CD4-positive, alpha-beta T cell treated with Interleukin-15 for 1 hour (primary cell): ENCODE results near the gene PAAF1.
"Not testable (repeated sequence)": the region's sequence is repeated elsewhere in the genome, so short reads cannot be mapped to it uniquely, and the experiment has no call there.

ENCODE experiments used
- DNase-seq: peaks from one replicate; pipeline ENCODE4 v3.0.0-alpha.2; 2020

Gene PAAF1, protein sequence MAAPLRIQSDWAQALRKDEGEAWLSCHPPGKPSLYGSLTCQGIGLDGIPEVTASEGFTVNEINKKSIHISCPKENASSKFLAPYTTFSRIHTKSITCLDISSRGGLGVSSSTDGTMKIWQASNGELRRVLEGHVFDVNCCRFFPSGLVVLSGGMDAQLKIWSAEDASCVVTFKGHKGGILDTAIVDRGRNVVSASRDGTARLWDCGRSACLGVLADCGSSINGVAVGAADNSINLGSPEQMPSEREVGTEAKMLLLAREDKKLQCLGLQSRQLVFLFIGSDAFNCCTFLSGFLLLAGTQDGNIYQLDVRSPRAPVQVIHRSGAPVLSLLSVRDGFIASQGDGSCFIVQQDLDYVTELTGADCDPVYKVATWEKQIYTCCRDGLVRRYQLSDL

GRCh38 chr11:73876424-73877310 is at the start of gene PAAF1, which contains the start of gene COA4:
Gene PAAF1, plus strand, starts transcription at chr11:73876999. Its CDS starts 23 bp downstream, at chr11:73877022.
Gene COA4, minus strand, starts transcription at chr11:73876846. Its CDS starts 3,468 bp downstream, at chr11:73873378.
- peak; percentile 93 for DNase-seq

DNA sequence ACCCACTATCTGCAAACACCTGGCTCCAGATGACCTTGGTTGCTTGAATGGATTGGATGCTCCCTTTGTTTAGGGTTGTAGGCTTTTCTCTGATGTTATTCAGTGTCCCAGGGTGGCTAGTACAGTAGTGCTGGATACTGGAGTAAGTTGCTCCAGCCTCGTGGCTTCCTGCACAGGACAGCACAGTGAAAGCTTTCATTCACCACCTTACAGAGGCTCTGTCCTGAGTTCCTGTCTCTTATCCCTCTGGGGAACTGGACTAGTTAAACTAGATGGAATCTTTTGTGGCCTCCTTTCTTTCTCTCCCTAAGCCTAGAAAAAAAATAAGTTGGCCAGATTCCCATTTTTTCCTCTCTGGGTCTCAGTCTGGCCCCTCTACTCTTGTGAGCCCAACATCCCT is 46.5 kb upstream of the PAAF1 start:
- no peak for DNase-seq

- no peak for DNase-seq
Observed at GRCh38 chr11:73833067-73833466, 43.7 kb upstream of the PAAF1 start.

DNA sequence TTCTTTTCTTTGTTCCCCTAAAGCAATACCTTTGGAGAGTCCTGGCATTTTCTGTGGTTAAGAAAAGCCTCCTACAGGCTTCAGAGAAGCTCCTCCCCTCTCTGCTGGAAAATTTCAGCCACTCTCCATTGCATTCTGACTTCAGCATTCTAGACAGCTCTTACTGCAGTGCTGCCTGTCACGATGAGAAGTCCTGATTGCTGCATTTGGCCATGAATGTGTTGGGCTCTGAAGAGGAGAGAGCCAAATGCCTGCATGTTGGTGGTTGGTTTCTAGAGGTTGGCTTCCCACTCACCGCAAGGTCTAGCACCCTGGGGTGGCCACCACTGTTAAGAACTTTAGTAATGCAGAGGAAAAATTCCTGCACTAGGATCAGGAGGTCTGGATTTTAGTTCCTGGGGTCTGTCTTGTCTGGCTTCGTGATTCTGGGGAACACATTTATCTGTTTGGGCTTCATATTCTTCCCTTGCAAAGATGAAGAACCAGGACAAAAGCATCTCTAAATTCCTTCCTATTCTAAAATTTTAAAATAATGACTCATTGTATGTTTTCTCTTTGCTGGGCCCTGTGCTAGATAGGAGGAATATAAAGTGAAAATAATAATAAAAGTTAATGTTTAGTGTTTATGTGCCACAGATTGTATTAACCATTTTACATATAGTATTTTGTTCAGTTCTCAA is 38.2 kb upstream of the PAAF1 start:
- no peak for DNase-seq

GRCh38 chr11:73839123-73839457 is 37.7 kb upstream of the PAAF1 start:
- DNase-seq: no peak

- no peak for DNase-seq
Observed at GRCh38 chr11:73851046-73851764, 25.6 kb upstream of the PAAF1 start.

DNA sequence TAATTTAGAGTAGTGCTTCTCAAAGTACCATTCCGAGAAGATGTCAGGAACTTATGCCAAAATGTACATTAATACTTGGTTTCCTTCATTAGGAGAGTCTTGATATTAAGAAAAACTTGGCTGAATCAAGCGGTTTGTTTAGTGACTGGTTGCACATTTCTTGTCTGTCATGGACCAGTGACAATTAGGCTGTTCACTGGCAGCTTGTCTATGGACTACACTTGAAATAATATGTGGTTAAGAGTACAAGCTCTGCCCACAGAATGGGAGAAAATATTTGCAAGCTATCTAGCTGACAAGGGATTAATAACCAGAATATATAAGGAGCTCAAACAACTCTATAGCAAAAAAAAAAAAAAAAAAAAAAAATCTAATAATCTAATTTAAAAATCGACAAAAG is 24.8 kb upstream of the PAAF1 start:
- no peak for DNase-seq

- no peak for DNase-seq
Observed at GRCh38 chr11:73854680-73855079, 22.1 kb upstream of the PAAF1 start.

DNA sequence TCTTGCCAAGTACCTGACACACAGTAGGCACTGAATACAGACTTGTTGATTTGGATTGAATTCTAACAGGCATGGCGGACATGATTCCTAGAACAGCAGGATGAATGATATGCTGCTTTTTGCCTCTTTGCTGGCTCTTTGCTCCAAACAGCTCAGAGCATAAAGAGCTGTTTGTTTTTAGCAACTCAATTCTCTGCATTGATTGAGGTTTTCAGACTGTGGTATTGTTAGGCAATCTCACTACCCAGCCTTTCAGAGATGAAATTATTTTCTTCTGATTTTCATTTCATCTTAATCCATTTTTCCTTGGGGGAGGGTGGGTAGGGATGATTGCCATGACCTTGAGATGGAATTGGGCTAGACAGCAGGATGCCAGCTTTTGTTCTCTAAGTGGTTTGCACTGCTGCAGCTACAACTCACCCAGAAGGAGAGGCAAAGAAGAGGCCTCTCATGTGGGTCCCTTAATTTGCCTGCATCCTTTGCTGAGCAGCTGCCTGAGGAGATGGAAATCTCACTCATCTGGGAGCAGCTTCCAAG is 20.7 kb upstream of the PAAF1 start:
- no peak for DNase-seq

DNA sequence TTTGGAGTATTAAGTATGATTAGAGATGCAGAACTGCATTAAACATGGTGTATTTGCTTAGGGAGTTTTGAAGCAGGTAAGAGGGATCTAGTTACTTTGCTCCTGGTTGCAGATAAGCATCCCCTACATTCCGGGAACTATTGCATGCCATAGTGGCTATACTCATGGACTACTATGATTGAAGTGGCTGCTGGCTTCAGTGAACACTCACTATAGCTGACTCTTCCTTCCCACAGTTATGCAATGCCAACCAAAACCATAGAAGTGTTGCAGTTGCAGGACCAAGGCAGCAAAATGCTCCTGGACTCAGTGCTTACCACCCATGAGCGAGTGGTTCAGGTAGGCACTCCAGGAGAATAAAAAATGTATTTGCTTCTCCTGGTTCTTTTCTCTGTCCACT is 17.1 kb upstream of the PAAF1 start:
- no peak for DNase-seq

DNA sequence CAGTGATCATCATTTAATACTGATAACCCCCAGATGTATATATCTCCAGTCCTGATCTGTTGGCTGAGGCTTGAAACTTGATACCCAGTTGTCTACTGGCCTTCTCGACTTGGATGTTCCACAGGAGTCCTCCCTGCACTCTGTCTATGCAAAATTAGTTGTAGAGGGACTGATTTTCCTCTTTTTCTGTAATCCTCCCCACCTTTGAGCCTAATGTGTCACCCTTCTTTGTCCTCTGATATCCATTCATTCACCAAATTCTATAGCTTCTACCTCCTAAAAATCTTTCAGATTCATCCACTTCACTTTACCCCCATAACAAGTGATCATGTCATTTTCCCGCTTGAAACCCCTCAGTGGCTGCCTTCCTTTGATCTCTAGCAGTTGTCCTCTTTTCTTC is 16.6 kb upstream of the PAAF1 start:
- no peak for DNase-seq

GRCh38 chr11:73862986-73863385 is 13.8 kb upstream of the PAAF1 start:
- DNase-seq: no peak

- DNase-seq: no peak
Observed at GRCh38 chr11:73866095-73866579, 10.7 kb upstream of the PAAF1 start.

DNA sequence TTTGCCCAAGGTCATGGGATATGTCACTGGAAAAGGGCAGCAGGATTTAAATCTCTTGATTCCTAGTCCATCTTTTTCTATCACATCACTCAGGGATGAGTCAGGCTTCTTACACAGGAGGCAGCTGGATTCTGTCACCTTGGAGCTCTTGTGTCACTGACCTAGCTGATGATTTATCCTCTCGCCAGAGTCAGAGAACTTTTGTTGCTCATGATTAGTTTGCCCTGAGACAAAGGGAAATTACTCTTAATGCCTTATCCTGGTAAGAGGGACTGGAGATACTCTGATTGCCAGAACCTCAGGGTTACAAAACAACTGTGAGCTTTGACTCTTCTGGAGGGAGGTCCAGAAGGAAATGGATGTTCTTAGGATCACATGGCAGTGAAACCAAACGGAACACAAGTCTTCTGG is 10.2 kb upstream of the PAAF1 start:
- no peak for DNase-seq

- no peak for DNase-seq
Observed at GRCh38 chr11:73869332-73869949, 7.4 kb upstream of the PAAF1 start.

DNA sequence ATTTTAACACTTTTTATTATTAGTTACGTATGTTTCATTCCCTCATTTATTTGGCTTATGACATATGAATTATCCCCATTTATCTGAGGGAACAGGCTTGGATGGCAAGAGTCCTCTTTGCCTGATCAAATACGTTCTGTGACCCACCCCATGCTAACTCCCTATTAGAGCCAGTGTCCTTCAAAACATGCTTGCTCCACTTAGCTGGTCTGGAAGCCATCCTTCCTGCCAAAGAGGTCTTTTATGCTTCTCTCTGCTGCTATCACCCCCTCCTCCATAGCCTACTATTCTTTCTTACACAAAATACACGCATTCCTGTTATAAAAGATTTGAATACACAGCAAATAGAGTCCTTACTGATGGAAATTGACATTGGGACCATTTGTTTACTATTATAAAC is 6.5 kb upstream of the PAAF1 start:
- DNase-seq: no peak

DNA sequence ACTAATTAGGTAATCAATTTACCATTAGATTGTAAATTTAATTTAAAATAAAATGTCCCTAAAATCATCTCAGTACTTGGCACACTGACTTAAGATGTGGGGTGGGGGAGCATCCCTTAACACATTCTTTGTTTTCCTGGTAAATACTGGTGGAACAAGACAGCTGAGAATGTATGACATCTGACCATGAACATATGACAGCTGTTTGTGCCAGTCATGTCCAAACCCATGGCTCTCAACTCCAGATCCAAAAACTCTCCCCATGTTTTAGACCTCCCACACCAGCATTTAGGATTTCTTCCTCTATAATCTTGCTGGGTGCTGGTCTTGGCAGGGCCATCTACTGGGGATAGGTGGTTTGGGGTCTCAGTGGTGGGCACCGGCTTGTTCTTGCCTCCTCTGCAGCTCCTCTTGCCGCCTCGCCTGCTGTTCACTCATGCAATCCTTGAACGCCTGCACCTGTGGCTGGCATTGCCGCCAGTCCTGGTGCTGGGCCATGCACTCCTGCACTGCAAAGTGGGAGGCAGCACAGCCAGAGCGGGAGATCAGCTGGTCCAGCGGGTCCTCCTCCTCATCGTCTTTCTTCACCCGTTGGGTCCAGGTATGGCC is 3.9 kb upstream of the PAAF1 start:
- DNase-seq: no peak

DNA sequence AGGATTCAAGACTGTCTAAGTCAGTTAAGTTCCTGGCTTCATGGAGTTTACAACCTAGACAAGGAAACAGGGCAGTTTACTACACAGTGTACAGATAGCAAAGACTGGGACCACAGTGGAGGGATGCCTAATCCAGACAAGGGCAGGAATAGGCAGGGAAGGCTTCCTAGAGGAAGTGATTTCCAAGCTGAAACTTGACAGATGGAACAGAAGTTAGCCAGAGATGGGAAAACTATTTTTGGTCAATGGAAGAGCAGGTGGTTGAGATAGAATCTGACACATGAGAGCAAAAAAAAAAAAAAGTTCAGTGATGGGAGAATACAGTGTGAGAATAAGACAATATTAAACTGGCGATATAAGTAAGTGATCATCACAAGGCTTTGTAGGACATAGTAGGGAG is 1.4 kb upstream of the PAAF1 start:
- no peak for DNase-seq

GRCh38 chr11:73875840-73876239 is 959 bp upstream of the PAAF1 start:
- no peak for DNase-seq

DNA sequence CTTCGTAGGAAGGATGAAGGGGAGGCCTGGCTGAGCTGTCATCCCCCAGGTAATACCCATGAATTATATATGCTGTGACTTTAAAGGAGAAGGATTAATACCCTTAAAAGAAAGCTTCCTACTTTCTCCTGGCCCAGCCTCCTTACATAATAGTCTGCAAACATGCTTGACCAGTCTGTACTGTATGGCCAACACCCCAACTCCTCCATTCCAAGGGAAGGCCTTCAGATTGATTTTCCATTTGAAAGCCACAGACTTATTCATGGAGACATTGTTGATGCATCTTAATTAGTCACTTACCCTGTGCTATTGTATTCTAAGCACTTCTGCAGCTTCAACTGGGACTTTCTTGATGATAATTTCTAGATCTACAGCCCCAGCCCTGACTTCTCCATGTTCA is 2.0 kb downstream of the PAAF1 start:
- no peak for DNase-seq

GRCh38 chr11:73880449-73880848 is 3.6 kb downstream of the PAAF1 start:
- not testable (repeated sequence) for DNase-seq
